ENCODE results near the gene CBX8. TPM values are rescaled to one million over a fixed set of nuclear protein-coding genes. Genes with fewer than 3 reads are reported as not detected.

CBX8 gene
- total and polyA plus RNA-seq, 2 of the 13 experiments (the other 11 are each of a cell fraction or from before 2014, with no cell fraction given) = 0.34 to 12.6 TPM

DNA sequence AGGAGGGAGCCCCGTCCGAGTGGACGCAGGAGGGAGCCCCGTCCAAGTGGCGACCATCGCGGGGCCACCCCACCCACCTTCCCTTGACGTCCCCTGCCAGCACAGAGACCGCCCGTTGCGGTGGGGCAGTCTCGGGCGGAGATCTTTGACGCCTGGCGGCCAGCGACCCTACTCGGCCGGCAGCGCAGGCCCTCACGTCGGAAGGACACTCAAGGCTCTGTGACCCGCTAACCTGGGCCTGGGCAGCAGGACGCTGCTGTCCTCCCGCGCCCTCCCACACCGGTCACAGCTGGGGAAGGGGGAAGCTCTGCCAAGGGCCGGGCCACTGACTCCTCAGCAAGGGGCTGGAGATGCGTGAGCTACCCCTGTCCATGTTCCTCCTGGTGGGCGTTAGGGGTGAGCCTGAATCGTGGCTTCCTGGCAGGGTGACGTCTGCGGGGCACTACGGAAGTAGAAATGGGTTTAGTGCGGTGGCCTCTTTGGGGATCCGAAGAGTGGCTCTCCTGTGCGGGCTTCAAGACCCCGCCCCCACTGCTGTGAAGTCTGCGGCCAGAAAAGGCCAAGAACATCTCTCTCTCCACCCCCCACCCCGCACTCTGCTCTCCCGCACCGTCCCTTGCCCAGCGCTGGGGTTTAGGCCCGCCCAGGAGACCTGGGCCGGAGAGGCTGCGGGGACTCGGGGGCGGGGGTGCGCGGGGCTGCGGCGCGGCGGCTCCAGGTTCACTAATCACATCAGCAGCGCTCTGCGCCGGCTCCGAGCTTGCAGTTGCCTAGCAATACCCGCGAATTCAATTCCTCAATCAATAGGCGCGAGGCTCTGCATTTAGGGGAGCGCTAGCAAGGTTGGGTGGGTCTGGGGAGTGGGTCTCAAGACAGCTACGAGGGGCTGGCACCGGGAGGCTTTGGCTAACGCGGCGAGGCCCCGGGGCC is 5.8 kb downstream of the CBX8 start (continued):
- TF ChIP-seq FOXA1 (IDR thresholded peaks at IDR 0.05) (no peak), FOXA1 (CRISPR knock-in tag; IDR thresholded peaks at IDR 0.05) (no peak), ERF (CRISPR knock-in tag; IDR thresholded peaks at IDR 0.05) (no peak), ASH2L (IDR thresholded peaks at IDR 0.05; ENCODE audit: insufficient read length, low read depth, low read length) (peak; percentile 27), ZFP36L2 (CRISPR knock-in tag; IDR thresholded peaks at IDR 0.05) (no peak), NFE2 (CRISPR knock-in tag; IDR thresholded peaks at IDR 0.05) (no peak), KLF13 (CRISPR knock-in tag; IDR thresholded peaks at IDR 0.05) (no peak), ZNF180 (CRISPR knock-in tag; IDR thresholded peaks at IDR 0.05; ENCODE audit: borderline replicate concordance, low read depth) (no peak), ATM (IDR thresholded peaks at IDR 0.05; ENCODE audit: borderline replicate concordance) (no peak), ZNF562 (CRISPR knock-in tag; IDR thresholded peaks at IDR 0.05; ENCODE audit: borderline replicate concordance) (no peak), SP2 (CRISPR knock-in tag; IDR thresholded peaks at IDR 0.05) (no peak), HOXD1 (CRISPR knock-in tag; IDR thresholded peaks at IDR 0.05) (0 out of 2 replicates have a peak, but pooled peaks have one; percentile 40), ZNF777 (CRISPR knock-in tag; IDR thresholded peaks at IDR 0.05) (peak; percentile 80), ZNF788 (CRISPR knock-in tag; IDR thresholded peaks at IDR 0.05; ENCODE audit: borderline replicate concordance) (0 out of 2 replicates have a peak, but pooled peaks have one; percentile 41), KLF6 (CRISPR knock-in tag; IDR thresholded peaks at IDR 0.05) (no peak), ZC3H4 (CRISPR knock-in tag; IDR thresholded peaks at IDR 0.05; ENCODE audit: borderline replicate concordance) (0 out of 2 replicates have a peak, but pooled peaks have one; percentile 28), DPF2 (CRISPR knock-in tag; IDR thresholded peaks at IDR 0.05; ENCODE audit: borderline replicate concordance, low read depth) (no peak), XBP1 (CRISPR knock-in tag; IDR thresholded peaks at IDR 0.05) (no peak), ZNF891 (CRISPR knock-in tag; IDR thresholded peaks at IDR 0.05) (no peak), TAF15 (IDR thresholded peaks at IDR 0.05; ENCODE audit: low read depth, low read length, poor library complexity, severe bottlenecking) (no peak)
- TF ChIP-seq, protein P1, sequence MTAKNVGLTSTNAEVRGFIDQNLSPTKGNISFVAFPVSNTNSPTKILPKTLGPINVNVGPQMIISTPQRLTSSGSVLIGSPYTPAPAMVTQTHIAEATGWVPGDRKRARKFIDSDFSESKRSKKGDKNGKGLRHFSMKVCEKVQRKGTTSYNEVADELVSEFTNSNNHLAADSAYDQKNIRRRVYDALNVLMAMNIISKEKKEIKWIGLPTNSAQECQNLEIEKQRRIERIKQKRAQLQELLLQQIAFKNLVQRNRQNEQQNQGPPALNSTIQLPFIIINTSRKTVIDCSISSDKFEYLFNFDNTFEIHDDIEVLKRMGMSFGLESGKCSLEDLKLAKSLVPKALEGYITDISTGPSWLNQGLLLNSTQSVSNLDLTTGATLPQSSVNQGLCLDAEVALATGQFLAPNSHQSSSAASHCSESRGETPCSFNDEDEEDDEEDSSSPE (CRISPR knock-in tag; IDR thresholded peaks at IDR 0.05) = 0 out of 2 replicates have a peak, but pooled peaks have one; percentile 18
- TF ChIP-seq, protein P2, sequence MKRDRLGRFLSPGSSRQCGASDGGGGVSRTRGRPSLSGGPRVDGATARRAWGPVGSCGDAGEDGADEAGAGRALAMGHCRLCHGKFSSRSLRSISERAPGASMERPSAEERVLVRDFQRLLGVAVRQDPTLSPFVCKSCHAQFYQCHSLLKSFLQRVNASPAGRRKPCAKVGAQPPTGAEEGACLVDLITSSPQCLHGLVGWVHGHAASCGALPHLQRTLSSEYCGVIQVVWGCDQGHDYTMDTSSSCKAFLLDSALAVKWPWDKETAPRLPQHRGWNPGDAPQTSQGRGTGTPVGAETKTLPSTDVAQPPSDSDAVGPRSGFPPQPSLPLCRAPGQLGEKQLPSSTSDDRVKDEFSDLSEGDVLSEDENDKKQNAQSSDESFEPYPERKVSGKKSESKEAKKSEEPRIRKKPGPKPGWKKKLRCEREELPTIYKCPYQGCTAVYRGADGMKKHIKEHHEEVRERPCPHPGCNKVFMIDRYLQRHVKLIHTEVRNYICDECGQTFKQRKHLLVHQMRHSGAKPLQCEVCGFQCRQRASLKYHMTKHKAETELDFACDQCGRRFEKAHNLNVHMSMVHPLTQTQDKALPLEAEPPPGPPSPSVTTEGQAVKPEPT (CRISPR knock-in tag; IDR thresholded peaks at IDR 0.05; ENCODE audit: low read depth) = no peak
- TF ChIP-seq, protein P3, sequence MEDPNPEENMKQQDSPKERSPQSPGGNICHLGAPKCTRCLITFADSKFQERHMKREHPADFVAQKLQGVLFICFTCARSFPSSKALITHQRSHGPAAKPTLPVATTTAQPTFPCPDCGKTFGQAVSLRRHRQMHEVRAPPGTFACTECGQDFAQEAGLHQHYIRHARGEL (CRISPR knock-in tag; IDR thresholded peaks at IDR 0.05) = no peak
- TF ChIP-seq, protein P4, sequence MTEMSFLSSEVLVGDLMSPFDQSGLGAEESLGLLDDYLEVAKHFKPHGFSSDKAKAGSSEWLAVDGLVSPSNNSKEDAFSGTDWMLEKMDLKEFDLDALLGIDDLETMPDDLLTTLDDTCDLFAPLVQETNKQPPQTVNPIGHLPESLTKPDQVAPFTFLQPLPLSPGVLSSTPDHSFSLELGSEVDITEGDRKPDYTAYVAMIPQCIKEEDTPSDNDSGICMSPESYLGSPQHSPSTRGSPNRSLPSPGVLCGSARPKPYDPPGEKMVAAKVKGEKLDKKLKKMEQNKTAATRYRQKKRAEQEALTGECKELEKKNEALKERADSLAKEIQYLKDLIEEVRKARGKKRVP (CRISPR knock-in tag; IDR thresholded peaks at IDR 0.05) = no peak
- TF ChIP-seq, protein P5, sequence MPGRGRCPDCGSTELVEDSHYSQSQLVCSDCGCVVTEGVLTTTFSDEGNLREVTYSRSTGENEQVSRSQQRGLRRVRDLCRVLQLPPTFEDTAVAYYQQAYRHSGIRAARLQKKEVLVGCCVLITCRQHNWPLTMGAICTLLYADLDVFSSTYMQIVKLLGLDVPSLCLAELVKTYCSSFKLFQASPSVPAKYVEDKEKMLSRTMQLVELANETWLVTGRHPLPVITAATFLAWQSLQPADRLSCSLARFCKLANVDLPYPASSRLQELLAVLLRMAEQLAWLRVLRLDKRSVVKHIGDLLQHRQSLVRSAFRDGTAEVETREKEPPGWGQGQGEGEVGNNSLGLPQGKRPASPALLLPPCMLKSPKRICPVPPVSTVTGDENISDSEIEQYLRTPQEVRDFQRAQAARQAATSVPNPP (CRISPR knock-in tag; IDR thresholded peaks at IDR 0.05) = no peak

Measured in HepG2 (cell line).